Measurements from ENCODE around the gene KCNT1.

DNA sequence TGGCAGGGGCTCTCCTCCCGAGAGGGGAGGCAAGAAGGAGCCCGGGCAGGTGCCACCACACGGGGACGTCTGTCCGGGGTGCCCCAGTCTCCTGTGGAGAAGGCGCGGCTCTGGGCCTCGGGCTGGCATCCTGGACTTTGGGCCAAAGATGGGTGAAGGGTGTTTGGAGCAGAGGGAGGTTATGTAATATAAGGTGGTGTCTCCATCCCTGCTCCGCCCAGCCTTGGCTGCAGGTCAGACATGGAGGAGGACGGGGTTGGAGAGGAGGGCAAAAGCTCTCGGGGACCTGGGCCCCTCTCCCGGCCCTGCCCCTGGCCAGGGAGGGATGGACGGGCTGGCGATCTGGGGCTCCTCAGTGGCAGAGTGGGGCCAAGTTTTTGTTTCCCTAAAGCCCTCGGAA is 1.5 kb upstream of the KCNT1 start:
- TF ChIP-seq CTCF (IDR thresholded peaks at IDR 0.05 in 2 of 3, conservative IDR thresholded peaks at IDR 0.05 in 1 of 3; ENCODE audit: borderline replicate concordance in 1 of 3, insufficient read depth in 1 of 3, low read depth in 2 of 3, low read length in 2 of 3) (no peak), REST (IDR thresholded peaks at IDR 0.05; ENCODE audit: low read depth) (no peak), RAD21 (IDR thresholded peaks at IDR 0.05; ENCODE audit: low read depth) (no peak), ATF3 (IDR thresholded peaks at IDR 0.05) (no peak), POLR2A (IDR thresholded peaks at IDR 0.05; ENCODE audit: borderline replicate concordance, extremely low read depth, insufficient read depth, insufficient read length) (no peak), CEBPB (IDR thresholded peaks at IDR 0.05; ENCODE audit: low read depth) (no peak), POLR2AphosphoS5 (IDR thresholded peaks at IDR 0.05; ENCODE audit: low read depth, low read length) (no peak), MAX (IDR thresholded peaks at IDR 0.05) (no peak), ZNF274 (IDR thresholded peaks at IDR 0.05; ENCODE audit: low read depth, low read length) (no peak)

All from HCT116 (cell line).